NCI-H187 (cell line): ENCODE measurements around the gene C1orf115.
"Not testable (repeated sequence)": the region's sequence is repeated elsewhere in the genome, so short reads cannot be mapped to it uniquely, and the experiment has no call there.

Source experiments
- DNase-seq, 2 experiments: peaks; one replicate each; lab custom pipeline; 2025; lab: John Stamatoyannopoulos, UW

The C1orf115 gene

DNA sequence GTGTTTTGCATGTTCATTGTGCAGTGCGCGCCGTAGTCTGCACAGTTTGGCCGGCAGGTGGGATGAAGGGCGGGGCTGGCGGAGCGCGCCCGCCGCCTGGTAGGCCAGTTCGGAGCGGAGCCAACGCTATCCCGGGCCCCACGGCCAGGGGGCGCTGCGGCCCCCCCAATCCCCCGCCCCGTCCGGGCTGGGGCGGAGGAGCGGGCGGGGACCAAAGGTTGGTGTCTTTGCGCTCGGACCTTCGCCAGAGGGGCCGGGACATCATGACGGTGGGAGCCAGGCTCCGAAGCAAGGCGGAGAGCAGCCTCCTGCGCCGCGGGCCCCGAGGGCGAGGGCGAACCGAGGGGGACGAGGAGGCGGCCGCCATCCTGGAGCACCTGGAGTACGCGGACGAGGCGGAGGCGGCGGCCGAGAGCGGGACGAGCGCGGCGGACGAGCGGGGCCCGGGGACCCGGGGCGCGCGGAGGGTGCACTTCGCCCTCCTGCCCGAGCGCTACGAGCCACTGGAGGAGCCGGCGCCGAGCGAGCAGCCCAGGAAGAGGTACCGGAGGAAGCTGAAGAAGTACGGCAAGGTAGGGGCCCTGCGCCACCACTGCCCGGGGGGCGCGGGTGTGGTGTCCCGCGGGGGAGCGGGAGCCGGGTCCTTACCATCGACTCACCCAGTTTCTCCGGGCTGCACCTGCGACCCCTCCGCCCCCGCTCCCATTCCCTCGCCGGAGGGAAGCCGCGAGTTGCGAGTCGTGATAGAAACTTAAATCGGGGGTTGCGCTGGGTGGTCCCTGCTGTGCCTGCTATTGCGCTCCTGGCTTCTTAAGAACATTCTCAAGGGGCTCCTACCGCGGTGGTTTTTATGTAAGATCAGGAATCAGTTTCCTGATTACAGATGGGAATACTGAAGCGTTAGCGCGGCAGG is at the start of gene C1orf115:
TSS of gene C1orf115 (plus strand) at position 224 of the 913 bp plus-strand sequence. CDS start at position 264, 40 bp downstream.
- DNase-seq = peak; percentile 9 to 15

- no peak for DNase-seq
These were observed 47.9 kb upstream of the C1orf115 start for GRCh38 chr1:220642285-220642684.

- DNase-seq = no peak
These were observed 37.2 kb upstream of the C1orf115 start for GRCh38 chr1:220652995-220653394.

DNA sequence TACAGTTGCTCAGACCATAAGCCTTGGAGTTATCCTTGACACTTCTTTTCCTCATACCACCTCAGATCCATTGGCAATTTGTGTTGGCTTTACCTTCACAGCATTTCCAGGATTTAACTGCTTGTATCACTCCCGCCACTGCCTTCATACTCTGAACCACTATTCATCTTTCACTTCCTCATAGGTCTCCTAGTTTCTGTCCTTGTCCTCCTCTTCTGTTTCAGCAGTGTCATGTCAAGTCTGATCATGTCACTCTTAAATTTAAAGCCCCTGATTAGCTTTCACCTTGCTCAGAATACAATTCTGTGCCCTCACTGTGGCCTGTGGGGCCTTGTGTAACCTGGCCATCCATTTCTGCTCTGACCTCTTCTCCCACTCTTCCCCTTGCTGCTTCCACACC is 34.7 kb upstream of the C1orf115 start:
- DNase-seq = no peak

DNA sequence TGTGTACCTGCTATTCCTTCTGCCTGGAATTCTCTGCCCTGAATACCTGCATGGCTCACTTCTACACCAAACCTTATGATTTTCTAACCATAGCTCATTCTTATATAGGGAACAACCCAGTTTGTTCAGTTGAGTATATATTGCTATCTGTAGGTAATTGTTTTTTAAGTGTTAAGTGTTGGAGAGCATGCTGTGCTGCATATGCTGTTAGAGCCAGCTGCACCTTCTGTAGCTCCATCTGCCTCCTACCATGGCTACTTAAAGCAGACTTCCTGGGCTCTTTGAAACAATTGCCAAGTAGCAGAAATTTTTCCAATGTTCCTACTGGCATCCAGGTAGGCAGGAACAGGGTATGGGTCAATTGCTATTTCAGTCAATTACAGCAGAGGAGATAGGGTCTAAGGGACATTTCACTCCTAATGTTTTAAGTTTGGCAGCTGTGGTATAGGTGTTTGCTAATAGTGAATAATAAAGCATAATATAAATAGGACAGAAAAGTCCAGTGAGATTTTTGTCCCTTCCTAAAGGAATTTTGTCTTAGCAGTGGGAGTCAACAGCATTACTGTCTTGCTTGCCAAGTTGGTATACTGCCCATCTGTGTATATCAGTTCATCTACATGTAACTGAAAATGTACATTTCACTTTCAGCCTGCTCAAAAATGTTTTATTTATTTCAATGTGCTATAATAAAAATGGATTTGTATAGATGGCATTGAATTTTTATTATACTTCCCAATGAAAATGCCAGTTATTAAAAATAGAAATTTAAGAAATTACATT is 34.0 kb upstream of the C1orf115 start:
- DNase-seq = no peak

GRCh38 chr1:220666349-220666748 is 23.8 kb upstream of the C1orf115 start:
- no peak for DNase-seq

DNA sequence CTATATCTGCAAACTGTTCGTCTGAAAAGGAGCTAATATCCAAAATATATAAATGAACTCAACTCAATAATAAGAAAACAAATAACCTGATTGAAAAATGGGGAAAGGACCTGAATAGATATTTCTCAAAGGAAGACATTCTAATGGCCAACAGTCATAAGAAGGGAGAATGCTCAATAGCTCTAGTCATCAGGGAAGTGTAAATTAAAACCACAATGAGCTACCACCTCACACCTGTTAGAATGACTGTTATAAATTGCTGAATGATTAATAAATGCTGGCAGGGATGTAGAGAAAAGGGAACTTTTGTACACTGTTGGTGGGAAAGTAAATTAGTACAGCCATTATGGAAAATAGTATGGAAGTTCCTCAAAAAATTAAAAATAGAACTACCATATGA is 21.2 kb upstream of the C1orf115 start:
- DNase-seq = no peak

- DNase-seq = no peak
These were observed 19.8 kb upstream of the C1orf115 start for GRCh38 chr1:220670365-220670764.

DNA sequence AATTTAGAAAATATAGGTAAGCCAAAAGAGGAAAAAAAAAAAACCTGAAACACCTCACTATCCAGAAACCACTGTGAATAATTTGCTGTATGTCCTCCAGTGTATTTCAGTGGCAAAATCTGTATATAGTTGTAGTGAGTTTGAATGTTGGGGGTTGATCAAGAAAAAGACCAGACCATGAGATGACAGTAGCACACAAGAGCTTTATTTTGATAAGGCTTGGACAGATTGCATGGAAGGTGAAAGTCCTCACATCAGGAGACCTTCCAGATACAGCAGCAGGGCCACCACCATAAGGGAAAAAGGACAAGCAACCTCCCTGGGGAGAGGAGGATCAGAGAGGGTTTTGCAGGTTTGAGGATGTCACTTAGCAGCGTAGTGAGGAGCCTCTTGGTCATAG is 16.2 kb upstream of the C1orf115 start:
- DNase-seq = no peak

GRCh38 chr1:220677251-220677650 is 12.9 kb upstream of the C1orf115 start:
- no peak for DNase-seq

GRCh38 chr1:220680085-220680687 is 10.0 kb upstream of the C1orf115 start:
- no peak for DNase-seq

GRCh38 chr1:220681220-220681880 is 8.8 kb upstream of the C1orf115 start:
- no peak for DNase-seq

DNA sequence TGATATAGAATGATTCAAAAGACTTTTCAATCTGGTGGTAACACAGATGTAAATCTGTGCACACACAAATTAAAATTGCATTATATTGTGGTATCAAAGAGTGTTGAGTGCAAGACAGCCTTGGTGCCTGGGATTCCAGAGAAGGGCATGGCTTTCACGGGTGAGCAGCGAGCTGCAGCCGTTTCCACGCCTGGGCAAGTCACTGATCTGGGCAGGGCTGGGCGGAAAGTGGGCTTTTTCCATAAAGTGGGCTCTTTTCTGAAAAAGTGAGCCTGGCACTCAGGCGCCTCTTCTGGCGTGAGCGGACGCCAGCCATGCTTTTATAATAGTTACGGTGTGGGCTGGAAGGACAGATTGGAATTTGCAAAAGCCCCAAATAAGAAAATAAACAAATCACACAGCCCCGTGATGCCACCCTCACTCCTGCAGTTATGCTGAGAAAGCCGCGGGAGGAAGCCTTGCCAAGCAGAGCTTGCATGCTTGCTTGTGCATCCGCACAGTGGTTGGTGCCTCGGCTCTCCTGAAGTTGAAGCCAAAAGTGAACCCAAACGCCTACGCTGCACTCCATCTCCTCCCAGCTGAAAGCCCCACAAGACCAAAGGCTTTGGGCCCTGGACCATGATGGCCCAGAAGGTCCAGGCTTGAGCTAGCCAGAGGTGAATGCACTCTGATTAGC is 7.1 kb upstream of the C1orf115 start:
- DNase-seq = no peak

DNA sequence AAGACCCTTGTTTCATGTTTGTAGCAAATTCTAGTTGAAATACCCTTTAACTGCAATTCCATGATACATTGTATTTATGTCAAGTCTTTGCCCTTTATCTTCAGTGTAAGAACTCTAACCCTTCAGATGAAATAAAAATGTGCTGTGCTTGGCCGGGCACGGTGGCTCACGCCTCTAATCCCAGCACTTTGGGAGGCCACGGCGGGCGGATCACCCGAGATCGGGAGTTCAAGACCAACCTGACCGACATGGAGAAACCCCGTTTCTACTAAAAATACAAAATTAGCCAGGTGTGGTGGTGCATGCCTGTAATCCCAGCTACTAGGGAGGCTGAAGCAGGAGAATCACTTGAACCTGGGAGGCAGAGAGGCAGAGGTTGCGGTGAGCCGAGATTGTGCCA is 6.4 kb upstream of the C1orf115 start:
- not testable (repeated sequence) for DNase-seq

GRCh38 chr1:220684890-220685289 is 5.3 kb upstream of the C1orf115 start:
- DNase-seq = no peak

DNA sequence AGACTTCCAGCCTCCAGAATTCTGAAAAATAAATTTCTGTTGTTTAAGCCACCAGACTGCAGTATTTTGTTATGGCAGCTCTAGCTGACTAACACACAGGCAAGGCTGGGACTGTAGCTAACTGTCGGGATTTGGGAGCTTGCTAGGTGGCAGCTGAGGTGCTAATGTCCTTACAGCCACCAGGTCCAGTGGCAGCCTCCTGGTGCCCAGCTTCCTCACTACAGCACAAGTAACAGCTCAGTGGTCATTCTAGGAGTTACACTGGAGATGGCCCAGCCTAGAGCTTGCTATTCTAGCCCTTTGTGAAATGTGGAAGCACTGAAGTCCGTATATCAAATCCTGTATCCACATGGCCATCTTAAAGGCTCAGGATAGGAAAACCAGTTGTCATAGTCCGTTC is 4.3 kb upstream of the C1orf115 start:
- no peak for DNase-seq

DNA sequence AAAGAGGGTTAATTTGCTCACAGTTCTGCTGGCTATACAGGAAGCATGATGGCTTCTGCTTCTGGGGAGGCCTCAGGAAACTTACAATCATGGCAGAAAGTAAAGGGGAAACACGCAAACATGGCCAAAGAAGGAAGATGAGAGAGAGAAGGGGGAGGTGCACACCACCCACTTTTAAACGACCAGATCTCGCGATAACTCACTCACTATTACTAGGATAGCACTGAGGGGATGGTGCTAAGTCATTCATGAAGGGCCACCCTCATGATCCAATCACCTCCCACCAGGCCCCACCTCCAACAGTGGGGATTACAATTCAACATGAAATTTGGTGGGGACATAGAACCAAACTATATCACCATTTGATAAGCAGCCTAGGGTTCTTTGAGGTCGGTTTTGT is 2.4 kb upstream of the C1orf115 start:
- DNase-seq = no peak

GRCh38 chr1:220689666-220690065 is 497 bp upstream of the C1orf115 start:
- DNase-seq = no peak

DNA sequence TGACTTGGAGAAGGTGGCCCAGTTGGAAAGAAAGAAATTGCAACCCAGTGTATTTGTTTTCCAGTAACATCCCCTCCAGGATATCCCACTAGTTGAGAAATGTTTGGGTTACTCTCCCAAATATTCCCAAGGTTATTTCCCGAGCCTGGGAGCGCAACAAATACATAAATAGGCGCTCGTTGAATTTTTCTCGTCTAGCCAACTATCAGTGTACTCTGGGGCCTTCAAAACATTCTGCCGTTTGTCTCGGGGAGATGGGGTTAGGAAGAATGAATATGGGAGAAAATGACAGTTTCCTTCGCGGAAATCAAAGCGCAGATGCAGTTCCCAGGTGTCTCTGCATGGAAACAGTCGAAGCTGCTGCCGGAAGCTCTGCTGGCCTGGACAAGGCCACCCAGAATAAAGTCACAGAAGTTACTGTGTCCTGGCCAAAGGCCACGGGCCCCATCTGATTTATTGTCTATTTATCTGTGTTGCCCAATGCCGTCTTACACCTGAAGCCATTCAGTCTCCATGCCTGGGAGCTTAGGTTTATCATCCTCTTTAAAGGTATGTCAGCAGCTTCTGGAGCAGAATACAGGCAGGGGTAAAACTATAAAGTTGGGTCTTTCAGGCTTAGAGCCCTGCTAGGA is 1.0 kb downstream of the C1orf115 start:
- no peak for DNase-seq

GRCh38 chr1:220692436-220693228 is 2.5 kb downstream of the C1orf115 start:
- no peak for DNase-seq
